GM12878 (cell line): ENCODE data around the gene TSSK3. TPM values are rescaled to one million over a fixed set of nuclear protein-coding genes. Genes with fewer than 3 reads are reported as not detected.

Experiments used
- BRCA1 ChIP-seq: IDR thresholded peaks from 2 replicates; pipeline ENCODE4 v1.6.1; 2011; ENCODE audit warnings: low read depth, low read length, improper control_type of control experiment
- CBFB ChIP-seq: IDR thresholded peaks from 2 replicates; pipeline ENCODE4 v1.6.1; 2016; ENCODE audit warnings: antibody characterized with exemption, low read depth
- E4F1 ChIP-seq: fragments of 450-650 bp; IDR thresholded peaks from 2 replicates; pipeline ENCODE4 v1.6.1; 2018; ENCODE audit warnings: borderline replicate concordance, mild to moderate bottlenecking; ENCODE audit not compliant: partially characterized antibody
- EP300 ChIP-seq, 2 experiments: fragments of 150-350 bp in 1 of 2; IDR thresholded peaks; 2 replicates each; pipeline ENCODE4 v1.6.1; 2011 to 2012; ENCODE audit warnings: low read depth in 2 of 2, low read length in 2 of 2, borderline replicate concordance in 1 of 2, improper control_type of control experiment in 1 of 2, inconsistent platforms in 1 of 2; ENCODE audit not compliant: control insufficient read depth in 1 of 2
- KLF5 ChIP-seq: fragments of 450-650 bp; IDR thresholded peaks from 2 replicates; pipeline ENCODE4 v1.6.1; 2014; ENCODE audit warnings: mild to moderate bottlenecking; ENCODE audit not compliant: partially characterized antibody
- POU2F2 ChIP-seq: IDR thresholded peaks from 3 replicates; pipeline ENCODE4 v1.6.1; 2011; ENCODE audit warnings: low read depth, mild to moderate bottlenecking, low read length, borderline replicate concordance
- RAD21 ChIP-seq: IDR thresholded peaks from 2 replicates; pipeline ENCODE4 v1.6.1; 2011; ENCODE audit warnings: mild to moderate bottlenecking, low read depth, low read length, moderate library complexity; ENCODE audit not compliant: insufficient read depth
- ZNF207 ChIP-seq: fragments of 450-650 bp; IDR thresholded peaks from 2 replicates; pipeline ENCODE4 v1.6.1; 2014; ENCODE audit warnings: antibody characterized with exemption, mild to moderate bottlenecking, borderline replicate concordance
- ZNF687 ChIP-seq: fragments of 450-650 bp; IDR thresholded peaks from 2 replicates; pipeline ENCODE4 v1.6.1; 2017; ENCODE audit warnings: mild to moderate bottlenecking, moderate library complexity
- polyA plus RNA-seq, 11 experiments: library from polyadenylated mRNA; depleted of rRNA in 4 of 11; unstranded in 6 of 11; stranded (reverse) in 5 of 11; fragments of >200 nt; fragmentation: Nextera tagmentation in 4 of 11; fragmentation: Illumina TruSeq in 1 of 11; extraction: Ambion mirVana in 4 of 11; extraction: Trizol in 1 of 11; gene quantifications; 1 replicate in 1 of 11; 2 replicates in 10 of 11; pipeline versions ENCODE4 v1.2.1 to v1.2.3, GENCODE V29; 2011 to 2016; ENCODE audit warnings: inconsistent platforms in 2 of 11, missing spikeins in 2 of 11, low read depth in 1 of 11
- total RNA-seq, 4 experiments: library from RNA; depleted of rRNA in 3 of 4; stranded (reverse); fragments of >200 nt in 3 of 4; fragmentation: Illumina TruSeq in 1 of 4; extraction: Trizol in 1 of 4; gene quantifications; 2 replicates each; pipeline versions ENCODE4 v1.2.1 to v1.2.3, GENCODE V29; 2013 to 2021

Gene TSSK3
- total and polyA plus RNA-seq, 10 of the 15 experiments (the other 5 are each of a cell fraction or from before 2014, with no cell fraction given): 0.42 to 0.82 (median 0.60) TPM

GRCh38 chr1:32362474-32363313 lies at the start of gene TSSK3, which contains the start of gene FAM229A (continued):
- TF ChIP-seq KLF5 (no peak), POU2F2 (no peak), EP300 (IDR thresholded peaks at IDR 0.05; ENCODE audit: borderline replicate concordance in 1 of 2, control insufficient read depth in 1 of 2, low read depth in 2 of 2, low read length in 2 of 2) (no peak), BRCA1 (no peak), E4F1 (no peak), ZNF687 (no peak), ZNF207 (no peak), RAD21 (no peak), CBFB (no peak)
